T-helper 1 cell treated with Interleukin-12 subunit alpha and Interleukin-12 subunit beta and Interleukin-4 antibody, amounts not matched to agents 30 ng/mL and 1 ng/mL, for 36 hours (primary cell): Measurements from ENCODE around the gene AQP1. TPM values are rescaled to one million over a fixed set of nuclear protein-coding genes. Genes with fewer than 3 reads are reported as not detected.

Experiments used
- intact Hi-C: fragments of 100-400 bp; cut with micrococcal nuclease; formaldehyde crosslinking; loops from one replicate; pipeline ENCODE4 v1.15.1; 2024
- total RNA-seq: library from RNA; stranded (reverse); gene quantifications from 2 replicates; pipeline ENCODE4 v1.2.3, GENCODE V29; 2022

AQP1 gene
- 0.10 and 0.34 TPM in 2 replicates for total RNA-seq

DNA sequence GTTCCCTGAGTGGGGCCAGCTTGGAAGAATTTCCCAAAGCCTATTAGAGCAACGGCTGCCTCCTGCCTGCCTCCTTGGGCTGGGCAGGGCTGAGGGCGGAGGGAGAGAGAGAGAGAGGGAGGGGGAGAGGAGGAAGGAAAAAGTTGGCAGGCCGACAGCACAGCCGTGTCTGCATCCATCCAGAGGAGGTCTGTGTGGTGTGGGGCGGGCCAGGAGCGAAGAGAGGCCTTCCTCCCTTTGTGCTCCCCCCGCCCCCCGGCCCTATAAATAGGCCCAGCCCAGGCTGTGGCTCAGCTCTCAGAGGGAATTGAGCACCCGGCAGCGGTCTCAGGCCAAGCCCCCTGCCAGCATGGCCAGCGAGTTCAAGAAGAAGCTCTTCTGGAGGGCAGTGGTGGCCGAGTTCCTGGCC, at the start of gene AQP1:
Gene AQP1, plus strand, starts transcription at position 293 of the 409 bp plus-strand sequence. Its CDS starts 57 bp downstream, at position 350.
- intact Hi-C loops = no loop called here

- intact Hi-C loops = no loop called here
Measured at GRCh38 chr7:30862995-30863705, 48.5 kb upstream of the AQP1 start.

GRCh38 chr7:30863706-30864035, 48.0 kb upstream of the AQP1 start:
- intact Hi-C loops = no loop called here

GRCh38 chr7:30864101-30864500, 47.6 kb upstream of the AQP1 start:
- intact Hi-C loops = no loop called here

DNA sequence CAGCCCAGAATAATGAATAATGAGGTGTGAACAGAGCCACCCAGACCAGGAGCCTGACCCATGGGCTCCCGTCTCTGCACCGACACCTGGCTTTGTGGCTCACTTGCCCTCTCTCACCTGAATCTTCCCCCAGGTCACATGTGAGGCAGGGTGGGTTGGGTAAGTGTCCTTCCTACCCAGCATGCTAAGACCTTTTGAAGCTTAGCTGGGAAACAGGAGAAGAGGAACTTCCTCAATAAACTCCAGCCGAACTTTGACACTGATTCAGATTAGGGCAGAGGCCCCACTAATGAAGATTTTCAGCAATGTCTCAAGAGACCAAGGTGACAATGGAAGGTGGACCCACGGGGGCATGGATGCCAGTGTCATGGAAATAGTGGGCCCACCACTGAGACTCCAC, 46.6 kb upstream of the AQP1 start:
- intact Hi-C loops = no loop called here

GRCh38 chr7:30865821-30866220, 45.8 kb upstream of the AQP1 start:
- intact Hi-C loops = no loop called here

- intact Hi-C loops = no loop called here
Measured at GRCh38 chr7:30866939-30867338, 44.7 kb upstream of the AQP1 start.

DNA sequence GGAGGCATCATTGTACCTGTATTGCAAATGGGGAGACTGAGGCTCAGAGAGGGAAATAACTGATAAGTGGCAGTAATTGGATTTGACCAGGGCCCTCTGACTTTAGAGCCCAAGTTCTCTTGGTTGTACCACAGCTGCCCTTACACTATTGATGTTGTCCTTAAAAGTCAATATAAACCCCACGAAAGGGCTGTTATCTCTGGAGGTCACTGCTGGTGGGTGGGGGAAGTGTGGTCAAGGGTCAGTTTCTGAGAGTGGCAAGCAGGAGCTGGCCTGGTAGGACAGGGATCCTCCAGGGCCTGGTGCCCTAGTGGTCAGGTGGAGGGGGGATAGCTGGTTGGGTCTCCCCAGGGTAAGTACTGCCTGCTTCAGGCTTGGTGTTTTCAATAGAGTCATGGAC, 44.2 kb upstream of the AQP1 start:
- intact Hi-C loops = no loop called here

GRCh38 chr7:30869794-30870611, 41.6 kb upstream of the AQP1 start:
- intact Hi-C loops = no loop called here

DNA sequence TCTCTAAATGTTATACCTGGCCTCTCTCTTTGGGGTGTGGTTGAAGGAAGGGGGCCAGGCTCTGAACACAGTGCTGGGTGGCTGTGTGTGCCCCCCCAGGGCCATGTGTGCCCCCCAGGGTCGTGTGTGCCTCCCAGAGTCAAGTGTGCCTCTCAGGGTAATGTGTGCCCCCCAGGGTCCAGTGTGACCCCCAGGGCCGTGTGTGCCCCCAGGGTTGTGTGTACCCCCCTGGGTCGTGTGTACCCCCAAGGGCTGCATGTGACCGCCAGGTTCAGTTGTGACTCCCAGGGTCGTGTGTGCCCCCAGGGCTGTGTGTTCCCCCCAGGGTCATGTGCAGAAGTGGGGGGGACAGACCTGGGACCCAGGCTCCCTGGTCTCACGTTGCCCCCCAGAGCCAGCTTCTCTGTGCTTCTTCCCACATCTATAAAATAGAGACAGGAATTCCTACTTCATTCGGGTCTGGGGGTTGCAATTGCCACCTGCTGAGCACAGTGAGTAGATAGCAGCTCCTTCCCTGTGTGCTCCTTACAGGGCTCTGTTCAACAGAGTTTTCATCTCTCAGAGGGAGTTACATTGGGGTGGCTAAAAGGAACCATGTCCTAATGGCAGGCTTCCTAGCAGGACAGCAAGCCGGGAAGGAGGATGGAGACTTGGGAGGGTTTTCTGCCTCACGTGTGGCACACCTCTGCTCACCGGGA, 40.7 kb upstream of the AQP1 start:
- intact Hi-C loops = no loop called here

- intact Hi-C loops = no loop called here
Measured at GRCh38 chr7:30871655-30872054, 40.0 kb upstream of the AQP1 start.

- intact Hi-C loops = no loop called here
Measured at GRCh38 chr7:30873207-30873606, 38.4 kb upstream of the AQP1 start.

DNA sequence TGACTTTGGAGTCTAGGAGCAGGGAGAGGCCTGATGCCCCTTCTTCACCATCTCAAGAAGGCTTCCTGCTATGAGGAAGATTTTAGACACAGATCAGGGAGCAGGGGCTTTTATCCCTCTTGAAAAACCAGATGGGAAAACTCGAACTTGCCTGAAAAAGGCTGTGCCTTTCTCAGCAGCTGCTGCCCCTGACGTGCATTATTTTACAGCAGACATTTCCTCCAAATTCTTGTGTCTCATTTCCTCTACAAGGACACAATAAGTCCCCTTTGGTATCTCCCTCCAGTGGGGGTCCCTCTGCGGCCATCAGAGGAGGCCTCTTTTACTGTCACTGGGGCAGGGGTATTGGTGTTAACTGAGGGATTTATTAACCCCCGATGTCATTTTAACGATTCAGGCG, 38.0 kb upstream of the AQP1 start:
- intact Hi-C loops = no loop called here

DNA sequence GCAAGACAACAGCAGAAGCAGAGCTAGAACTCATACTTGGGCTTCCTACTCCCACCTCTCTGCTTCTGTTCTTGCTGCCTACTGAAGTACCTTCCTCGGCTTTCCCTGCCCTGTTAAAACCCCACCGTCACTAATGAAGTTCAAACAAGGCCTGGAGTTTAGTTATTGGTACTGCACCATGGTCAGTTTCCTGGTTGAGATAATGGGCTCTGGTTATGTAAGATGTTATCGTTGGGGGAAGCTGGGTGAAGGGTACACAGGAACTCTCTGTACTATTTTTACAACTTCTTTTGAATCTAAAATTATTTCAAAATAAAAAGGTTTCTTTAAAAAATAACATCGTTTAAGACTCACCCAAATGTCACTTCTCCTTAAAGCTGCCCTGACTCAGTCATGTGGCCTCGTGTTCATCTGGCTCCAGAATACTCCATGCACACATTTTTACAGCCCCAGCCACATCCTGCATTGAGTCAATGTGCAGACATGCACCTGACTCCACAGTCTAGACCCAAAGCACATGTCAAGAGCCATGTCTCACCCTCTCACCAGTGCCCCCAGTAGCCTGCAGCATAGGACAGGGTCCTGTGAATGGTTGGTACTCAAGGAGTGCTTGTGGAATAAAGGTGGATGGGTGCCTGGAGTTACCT, 36.9 kb upstream of the AQP1 start:
- intact Hi-C loops = no loop called here

- intact Hi-C loops = no loop called here
Measured at GRCh38 chr7:30877015-30877769, 34.5 kb upstream of the AQP1 start.

DNA sequence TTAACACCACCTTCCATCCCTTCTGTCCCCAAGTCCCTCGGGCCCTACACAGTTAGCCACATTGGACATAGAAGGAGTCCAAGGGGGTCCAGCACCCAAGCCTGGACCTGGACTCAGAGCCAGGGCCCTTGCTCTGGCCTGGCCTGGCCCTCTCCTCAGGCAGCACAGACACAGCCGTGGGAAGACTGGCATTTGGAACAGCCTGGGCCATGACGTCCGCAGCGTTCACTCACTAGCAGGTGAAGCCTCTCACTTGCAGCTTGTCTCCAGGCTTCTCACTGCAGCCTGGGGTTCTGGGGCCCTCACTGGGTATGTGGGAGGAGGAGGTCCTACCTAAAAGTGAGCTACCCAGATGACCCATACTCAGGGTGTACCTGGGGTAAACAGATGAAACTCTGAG, 33.7 kb upstream of the AQP1 start:
- intact Hi-C loops = no loop called here

DNA sequence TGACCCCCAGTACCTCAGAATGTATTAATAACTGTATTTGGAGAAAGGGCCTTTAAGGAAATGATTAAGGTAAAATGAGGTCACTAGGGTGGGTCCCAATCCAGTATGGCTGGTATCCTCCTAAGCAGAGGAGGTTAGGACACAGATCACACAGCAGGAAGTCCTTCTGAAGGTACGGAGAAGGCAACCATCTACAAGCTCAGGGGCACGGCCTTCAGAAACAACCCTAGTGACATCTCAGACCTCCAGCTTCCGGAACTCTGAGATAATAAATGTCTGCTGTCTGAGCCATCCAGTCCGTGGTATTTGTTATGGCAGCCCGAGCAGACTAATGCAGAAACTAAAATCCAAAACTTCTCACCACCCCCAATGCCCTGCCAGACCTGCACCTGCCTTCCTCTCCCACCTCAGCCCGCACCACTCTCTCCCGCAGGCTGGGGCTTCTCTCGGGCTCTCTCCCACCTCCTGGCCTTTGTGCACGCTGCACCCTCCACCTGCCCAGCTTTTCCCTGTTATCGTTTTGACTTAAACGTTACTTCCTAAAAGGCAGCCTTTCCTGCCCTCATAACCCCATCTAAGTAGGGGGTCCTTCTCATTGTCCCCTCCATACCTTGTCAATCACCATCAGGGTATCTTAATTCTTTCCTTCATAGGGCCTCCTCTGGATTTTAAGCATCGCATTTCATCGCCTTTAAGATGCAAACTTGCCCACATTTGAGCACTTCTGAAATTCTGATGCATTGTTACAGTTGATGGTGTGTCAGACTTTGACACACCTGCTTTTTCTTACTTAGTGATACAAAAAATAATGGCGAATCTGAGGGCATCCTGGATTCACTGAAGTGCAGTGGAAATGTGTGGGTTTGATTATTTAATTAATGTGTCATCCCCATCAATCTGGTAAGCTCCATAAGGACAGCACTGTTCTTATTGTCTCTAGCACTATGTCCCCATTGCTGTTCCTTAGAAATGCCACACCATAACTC, 32.2 kb upstream of the AQP1 start:
- intact Hi-C loops = no loop called here

- intact Hi-C loops = no loop called here
Measured at GRCh38 chr7:30880125-30880720, 31.4 kb upstream of the AQP1 start.

DNA sequence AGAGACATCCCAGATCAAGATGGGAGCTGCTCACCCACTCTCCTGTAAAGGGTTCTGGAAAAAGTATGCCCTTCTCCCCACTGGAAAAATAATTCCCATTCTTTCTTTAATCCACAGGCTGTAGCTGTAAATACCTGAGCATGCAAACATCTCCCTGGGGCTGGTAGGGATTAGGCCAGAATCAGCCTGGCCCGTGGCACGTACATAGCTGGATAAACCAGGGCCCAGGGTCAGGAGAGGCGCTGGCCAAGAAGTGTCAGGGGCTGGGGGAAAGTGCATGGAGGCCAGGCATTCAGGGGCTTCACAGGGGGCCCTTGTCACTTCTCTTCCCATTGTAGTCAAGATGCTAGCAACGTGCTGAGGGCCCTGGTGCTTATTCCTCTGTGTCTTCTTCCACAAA, 30.7 kb upstream of the AQP1 start:
- intact Hi-C loops = no loop called here
